HepG2 (cell line): ENCODE data around the gene IQCK. TPM values are rescaled to one million over a fixed set of nuclear protein-coding genes. Genes with fewer than 3 reads are reported as not detected.

Experiments
- ATAC-seq: fragments of 200-7000 bp; cut with Tn5 transposase; 3 replicates; pipeline ENCODE4 v1.9.1; 2020; ENCODE audit warnings: mild to moderate bottlenecking, moderate library complexity
- Bru-seq: library from RNA; stranded (reverse); fragments of 400-500 nt; gene quantifications from one replicate; lab custom pipeline; 2021; lab: Mats Ljungman, UMichigan
- BruChase-seq, 2 experiments: library from RNA; stranded (reverse); fragments of 400-500 nt; gene quantifications; one replicate each; lab custom pipeline; 2021; lab: Mats Ljungman, UMichigan
- BruUV-seq: library from RNA; stranded (reverse); fragments of 400-500 nt; replicated peaks from 2 replicates; lab custom pipeline; 2021; lab: Mats Ljungman, UMichigan
- CTCF ChIA-PET: fragments of 300-600 bp; formaldehyde crosslinking; extraction: SDS; loops from one replicate; lab custom pipeline; 2021; ENCODE audit warnings: low total read pairs, inconsistent platforms, low intra/inter-chr PET ratio; lab: Yijun Ruan, JAX
- POLR2A ChIA-PET: fragments of 350-600 bp; sonication (Branson Sonifier 250); formaldehyde crosslinking; loops from one replicate; lab custom pipeline; 2020; ENCODE audit warnings: antibody characterized with exemption, inconsistent platforms; lab: Yijun Ruan, JAX
- DNase-seq: peaks from one replicate; pipeline ENCODE4 v3.0.0-alpha.2; 2015; ENCODE audit warnings: low spot score
- FAIRE-seq: peaks from 3 replicates; lab custom pipeline; 2011; peaks lifted over from hg19 to GRCh38; lab: Jason Lieb, UNC
- H2AFZ ChIP-seq: one replicate; pipeline ENCODE4 v1.6.1; 2011; ENCODE audit warnings: low read length, inconsistent platforms
- H3K27ac ChIP-seq: fragments of 300-600 bp; 3 replicates; pipeline ENCODE4 v1.8.0; 2011; ENCODE audit warnings: mixed run types, mild to moderate bottlenecking, mixed read lengths, low read length, inconsistent platforms; ENCODE audit not compliant: insufficient read depth; ENCODE audit errors: extremely low read length
- H3K27me3 ChIP-seq, 2 experiments: fragments of 200-600 bp in 1 of 2; 2 replicates in 1 of 2; 3 replicates in 1 of 2; pipeline versions ENCODE4 v1.6.0 to v1.8.0; 2011; ENCODE audit warnings: low read length in 2 of 2, mild to moderate bottlenecking in 2 of 2, moderate library complexity in 2 of 2, inconsistent platforms in 1 of 2; ENCODE audit not compliant: insufficient read depth in 2 of 2, control insufficient read depth in 1 of 2
- H3K36me3 ChIP-seq, 2 experiments: fragments of 200-600 bp in 1 of 2; replicated peaks in 1 of 2; 2 replicates in 1 of 2; 3 replicates in 1 of 2; pipeline versions ENCODE4 v1.5.1 to v1.8.0; 2011; ENCODE audit warnings: low read length in 2 of 2, inconsistent platforms in 1 of 2; ENCODE audit not compliant: insufficient read depth in 2 of 2, control insufficient read depth in 1 of 2
- H3K4me1 ChIP-seq: 2 replicates; pipeline ENCODE4 v1.5.1; 2012; ENCODE audit warnings: low read length, inconsistent platforms; ENCODE audit not compliant: insufficient read depth
- H3K4me2 ChIP-seq: 2 replicates; pipeline ENCODE4 v1.6.0; 2011; ENCODE audit warnings: low read depth, low read length, inconsistent platforms
- H3K4me3 ChIP-seq, 3 experiments: fragments of 200-600 bp in 1 of 3; sonication (generic), shearing (Covaris generic) in 1 of 3; replicated peaks in 1 of 3; 2 replicates each; pipeline ENCODE4 v1.5.1; 2011 to 2016; ENCODE audit warnings: low read length in 3 of 3, inconsistent platforms in 2 of 3, low read depth in 2 of 3, mild to moderate bottlenecking in 2 of 3, control low read depth in 1 of 3, mixed read lengths in 1 of 3; ENCODE audit not compliant: insufficient read depth in 1 of 3
- H3K79me2 ChIP-seq: one replicate; pipeline ENCODE4 v1.6.1; 2011; ENCODE audit warnings: low read length, inconsistent platforms; ENCODE audit not compliant: insufficient read depth
- H3K9ac ChIP-seq: 2 replicates; pipeline ENCODE4 v1.6.0; 2011; ENCODE audit warnings: mild to moderate bottlenecking, low read depth, low read length, inconsistent platforms; ENCODE audit not compliant: insufficient read depth
- H3K9me3 ChIP-seq: 2 replicates; pipeline ENCODE4 v1.5.1; 2012; ENCODE audit warnings: mild to moderate bottlenecking, low read length
- H4K20me1 ChIP-seq: 2 replicates; pipeline ENCODE4 v1.6.0; 2011; ENCODE audit warnings: inconsistent platforms, mild to moderate bottlenecking, low read length, moderate library complexity; ENCODE audit not compliant: insufficient read depth
- GABPB1 ChIP-seq: IDR thresholded peaks from 2 replicates; pipeline ENCODE4 v1.6.1; 2016; ENCODE audit warnings: mild to moderate bottlenecking, missing genetic modification reagents, moderate library complexity, missing compliant biosample characterization
- HMG20A ChIP-seq: IDR thresholded peaks from 2 replicates; pipeline ENCODE4 v1.6.1; 2016; ENCODE audit warnings: borderline replicate concordance
- PREB ChIP-seq: sonication (generic); formaldehyde crosslinking; IDR thresholded peaks from 2 replicates; pipeline ENCODE4 v1.4.0; 2020; ENCODE audit warnings: missing genetic modification reagents
- SRSF9 ChIP-seq: fragments of 200-400 bp; formaldehyde crosslinking; IDR thresholded peaks from 2 replicates; pipeline ENCODE4 v1.6.1; 2018; ENCODE audit warnings: borderline replicate concordance, mild to moderate bottlenecking, low read depth, low read length; ENCODE audit not compliant: insufficient read depth, poor library complexity, severe bottlenecking
- ZBED4 ChIP-seq: sonication (generic); formaldehyde crosslinking; IDR thresholded peaks from 2 replicates; pipeline ENCODE4 v1.4.0; 2020; ENCODE audit warnings: missing genetic modification reagents, borderline replicate concordance
- ZBTB3 ChIP-seq: sonication (generic); formaldehyde crosslinking; IDR thresholded peaks from 2 replicates; pipeline ENCODE4 v1.4.0; 2020; ENCODE audit warnings: low read depth, mild to moderate bottlenecking, moderate library complexity, missing genetic modification reagents, borderline replicate concordance
- ZNF253 ChIP-seq: sonication (generic); formaldehyde crosslinking; IDR thresholded peaks from 2 replicates; pipeline ENCODE4 v1.8.0; 2022; ENCODE audit warnings: mild to moderate bottlenecking, missing genetic modification reagents, borderline replicate concordance
- ZNF260 ChIP-seq: sonication (generic); formaldehyde crosslinking; IDR thresholded peaks from 2 replicates; pipeline ENCODE4 v1.4.0; 2020; ENCODE audit warnings: missing genetic modification reagents, low read depth, mild to moderate bottlenecking, borderline replicate concordance
- ZNF292 ChIP-seq: sonication (generic); formaldehyde crosslinking; IDR thresholded peaks from 2 replicates; pipeline ENCODE4 v1.8.1; 2022; ENCODE audit warnings: mild to moderate bottlenecking, low read depth, missing genetic modification reagents, borderline replicate concordance
- ZNF674 ChIP-seq: sonication (generic); formaldehyde crosslinking; IDR thresholded peaks from 2 replicates; pipeline ENCODE4 v1.5.0; 2020; ENCODE audit warnings: low read depth, mild to moderate bottlenecking, missing genetic modification reagents
- ZNF792 ChIP-seq: IDR thresholded peaks from 2 replicates; pipeline ENCODE4 v1.6.1; 2016
- WGBS: methylation state at CpG from one replicate; pipeline ENCODE4 v1.1.6; 2017; ENCODE audit warnings: low lambda C conversion rate; 5-methylcytosine and 5-hydroxymethylcytosine counted together
- in situ Hi-C: cut with HindIII; loops from 2 replicates; pipeline ENCODE4 v1.10.0; 2017; ENCODE audit warnings: low pct_unique_long_range_greater_than_20kb; ENCODE audit not compliant: extremely low pct_ligation_motif_present
- intact Hi-C: fragments of 100-400 bp; cut with micrococcal nuclease; formaldehyde crosslinking; loops from one replicate; pipeline ENCODE4 v1.10.0; 2022; ENCODE audit not compliant: unreplicated experiment
- long read RNA-seq, 2 experiments: library from RNA in 1 of 2; library from polyadenylated mRNA in 1 of 2; stranded (forward) in 1 of 2; unstranded in 1 of 2; transcript quantifications; one replicate each; pipeline ENCODE4 v2.0.0, GENCODE V29; 2019 to 2022
- polyA minus RNA-seq, 3 experiments: library from RNA; depleted of rRNA, polyadenylated mRNA; stranded (reverse); fragments of >200 nt; gene quantifications; 2 replicates each; pipeline ENCODE4 v1.2.3, GENCODE V29; 2011; ENCODE audit warnings: low replicate concordance in 1 of 3
- polyA plus RNA-seq, 8 experiments: library from polyadenylated mRNA; depleted of rRNA in 3 of 8; stranded (reverse) in 7 of 8; unstranded in 1 of 8; fragments of >200 nt; fragmentation: Illumina TruSeq in 4 of 8; extraction: Trizol in 4 of 8; gene quantifications; 2 replicates each; pipeline versions ENCODE4 v1.2.1 to v1.2.3, GENCODE V29; 2011 to 2016; ENCODE audit warnings: low read depth in 4 of 8, missing spikeins in 1 of 8, mixed read lengths in 1 of 8; ENCODE audit not compliant: insufficient read depth in 1 of 8
- total RNA-seq, 5 experiments: library from RNA; depleted of rRNA; stranded (reverse); fragments of >200 nt; fragmentation: Illumina TruSeq; extraction: Trizol; gene quantifications; 2 replicates each; pipeline ENCODE4 v1.2.3, GENCODE V29; 2016; ENCODE audit warnings: low read depth in 1 of 5

Gene IQCK
- total RNA-seq (2016; rRNA removed; fragmentation: Illumina TruSeq; extraction: Trizol) (7.3 and 11.9 TPM in 2 replicates), polyA plus RNA-seq (2011; rRNA removed) (3.0 and 5.1 TPM in 2 replicates), polyA minus RNA-seq (2011; rRNA and poly(A)+ RNA removed; ENCODE audit: low replicate concordance) (7.0 and 10.3 TPM in 2 replicates), Bru-seq, nascent RNA (percentile 40 among the genes with signal in this experiment), BruChase-seq, experiment 1, labeled RNA remaining after a 6-hour chase (percentile 39 among the genes with signal in this experiment), BruChase-seq, experiment 2, labeled RNA remaining after a 2-hour chase (percentile 40 among the genes with signal in this experiment)
- 2.5 and 2.7 TPM in 2 replicates for total RNA-seq (2016; cell fraction: cytosol; rRNA removed; fragmentation: Illumina TruSeq; extraction: Trizol; ENCODE audit: low read depth)
- total RNA-seq (2016; cell fraction: insoluble cytoplasmic fraction; rRNA removed; fragmentation: Illumina TruSeq; extraction: Trizol): 7.4 and 11.9 TPM in 2 replicates
- 5.6 and 6.6 TPM in 2 replicates for total RNA-seq (2016; cell fraction: membrane; rRNA removed; fragmentation: Illumina TruSeq; extraction: Trizol)
- total RNA-seq (2016; cell fraction: nucleus; rRNA removed; fragmentation: Illumina TruSeq; extraction: Trizol): 8.1 and 9.6 TPM in 2 replicates
- 4.6 and 5.2 TPM in 2 replicates for polyA plus RNA-seq (2011; cell fraction: cytosol; rRNA removed)
- 2.5 TPM in 2 replicates for polyA plus RNA-seq (2011; cell fraction: nucleus; rRNA removed)
- polyA plus RNA-seq (2012): 1.8 and 3.4 TPM in 2 replicates
- polyA plus RNA-seq (2016; cell fraction: cytosol; fragmentation: Illumina TruSeq; extraction: Trizol; ENCODE audit: low read depth): 3.8 and 4.9 TPM in 2 replicates
- polyA plus RNA-seq (2016; cell fraction: insoluble cytoplasmic fraction; fragmentation: Illumina TruSeq; extraction: Trizol; ENCODE audit: low read depth): 19.6 and 22.1 TPM in 2 replicates
- polyA plus RNA-seq (2016; cell fraction: membrane; fragmentation: Illumina TruSeq; extraction: Trizol; ENCODE audit: low read depth): 7.3 and 8.3 TPM in 2 replicates
- 10.1 and 10.4 TPM in 2 replicates for polyA plus RNA-seq (2016; cell fraction: nucleus; fragmentation: Illumina TruSeq; extraction: Trizol; ENCODE audit: insufficient read depth, low read depth)
- 3.2 TPM in 2 replicates for polyA minus RNA-seq (2011; cell fraction: cytosol; rRNA and poly(A)+ RNA removed)
- 6.8 and 10.3 TPM in 2 replicates for polyA minus RNA-seq (2011; cell fraction: nucleus; rRNA and poly(A)+ RNA removed)
- long read RNA-seq, experiment 1, partial matches to known transcripts: 5 of 8 reads
- long read RNA-seq, experiment 1, other reads (novel, unspliced or antisense): 2 of 8 reads
- long read RNA-seq, experiment 2, partial matches to known transcripts: 7 of 10 reads
- long read RNA-seq, experiment 2, other reads (novel, unspliced or antisense): 3 of 10 reads

GRCh38 chr16:19717741-19718623 lies at the start of gene IQCK, which contains the start of gene KNOP1:
IQCK (plus strand) TSS chr16:19718271; CDS start chr16:19718307, 36 bp downstream.
KNOP1 (minus strand) TSS chr16:19718227; CDS start chr16:19715035, 3,192 bp downstream.
- BruUV-seq: TSS peak; percentile 61
- Histone ChIP-seq H3K36me3 (peaks cover 9 to 15% of the 10 kb centered on the region in 2 experiments), H3K9me3 (no peaks in the 10 kb centered on the region), H4K20me1 (no peaks in the 10 kb centered on the region), H3K27me3 (no peaks in the 10 kb centered on the region; a peak in 1 of 5 replicates), H3K27ac (peak within 1 kb of the TSS; percentile 74), H3K4me1 (peaks cover 27% of the 10 kb centered on the region), H2AFZ (peak within 1 kb of the TSS; percentile 98), H3K9ac (peak within 1 kb of the TSS; percentile 79), H3K79me2 (peaks cover 30% of the 10 kb centered on the region), H3K4me2 (peak within 1 kb of the TSS; percentile 98), H3K4me3 (peak within 1 kb of the TSS; percentile 74 to 98 (median 98))
- ChIA-PET CTCF (no interaction called here), POLR2A (interaction anchor here (0.8 to 2.3 kb wide), 10 partner anchors 11 to 163 kb away, joined by 3 to 12 read pairs (median 4); partner anchors contain the start of gene VPS35L)
- intact Hi-C loops: loop anchor here (5.0 kb wide), 2 partner anchors 34 to 169 kb away; no protein-coding TSS in a partner anchor
- DNase-seq (peak; percentile 92), ATAC-seq (peak; percentile 94), FAIRE-seq (peak; percentile 21)
- in situ Hi-C loops: loop anchor here (5.0 kb wide), 1 partner anchor 169 kb away; no protein-coding TSS in a partner anchor
- 0% methylated on average over 63 of the region's 88 CpGs for WGBS
- TF ChIP-seq ZNF260 (CRISPR knock-in tag): no peak
- TF ChIP-seq ZNF792 (CRISPR knock-in tag): peak; percentile 79; the same call in 1 of the 2 replicates
- TF ChIP-seq ZNF292 (CRISPR knock-in tag): peak; percentile 81
- peak; percentile 94 for TF ChIP-seq ZBTB3
- 0 out of 2 replicates have a peak, but pooled peaks have one; percentile 44 for TF ChIP-seq HMG20A (CRISPR knock-in tag)
- peak; percentile 86; the same call in 1 of the 2 replicates for TF ChIP-seq ZNF253 (CRISPR knock-in tag)
- TF ChIP-seq PREB (CRISPR knock-in tag): no peak; the same call in 1 of the 2 replicates
- TF ChIP-seq ZBED4 (CRISPR knock-in tag): peak; percentile 75
- peak; percentile 100 for TF ChIP-seq GABPB1 (CRISPR knock-in tag)
- no peak for TF ChIP-seq ZNF674
- no peak for TF ChIP-seq SRSF9
